DND-41 (cell line): ENCODE results near the gene DTX3L.

ENCODE experiments used
- ATAC-seq: fragments of 200-7000 bp; cut with Tn5 transposase; 3 replicates; pipeline ENCODE4 v1.9.1; 2021; ENCODE audit warnings: low read depth; ENCODE audit not compliant: insufficient read depth
- DNase-seq: peaks from one replicate; pipeline ENCODE4 v3.0.0-alpha.2; 2020
- H2AFZ ChIP-seq: 2 replicates; pipeline ENCODE4 v1.6.0; 2012; ENCODE audit warnings: low read depth, low read length
- H3K27ac ChIP-seq: 2 replicates; pipeline ENCODE4 v1.5.1; 2012; ENCODE audit warnings: low read length, inconsistent platforms
- H3K27me3 ChIP-seq: fragments of 200-600 bp; sonication (generic); 2 replicates; pipeline ENCODE4 v1.6.0; 2012; ENCODE audit warnings: low read length, mild to moderate bottlenecking, inconsistent platforms; ENCODE audit not compliant: insufficient read depth, poor library complexity
- H3K36me3 ChIP-seq: 2 replicates; pipeline ENCODE4 v1.5.1; 2012; ENCODE audit warnings: low read length, inconsistent platforms; ENCODE audit not compliant: insufficient read depth
- H3K4me1 ChIP-seq: 2 replicates; pipeline ENCODE4 v1.5.1; 2012; ENCODE audit warnings: mild to moderate bottlenecking, low read length; ENCODE audit not compliant: insufficient read depth
- H3K4me2 ChIP-seq: 2 replicates; pipeline ENCODE4 v1.6.0; 2012; ENCODE audit warnings: mild to moderate bottlenecking, moderate library complexity, low read length, inconsistent platforms; ENCODE audit not compliant: insufficient read depth
- H3K4me3 ChIP-seq, 2 experiments: fragments of 200-600 bp in 1 of 2; shearing (Covaris generic) in 1 of 2; 2 replicates each; pipeline ENCODE4 v1.5.1; 2012 to 2016; ENCODE audit warnings: inconsistent platforms in 2 of 2, low read length in 2 of 2, mild to moderate bottlenecking in 2 of 2, low read depth in 1 of 2, moderate library complexity in 1 of 2
- H3K79me2 ChIP-seq: 2 replicates; pipeline ENCODE4 v1.6.0; 2012; ENCODE audit warnings: low read length, inconsistent platforms; ENCODE audit not compliant: insufficient read depth
- H3K9ac ChIP-seq: 2 replicates; pipeline ENCODE4 v1.6.0; 2012; ENCODE audit warnings: low read depth, mild to moderate bottlenecking, inconsistent platforms, low read length, moderate library complexity
- H3K9me3 ChIP-seq: 2 replicates; pipeline ENCODE4 v1.5.1; 2012; ENCODE audit warnings: low read length, moderate library complexity, mild to moderate bottlenecking, inconsistent platforms; ENCODE audit not compliant: insufficient read depth, severe bottlenecking
- H4K20me1 ChIP-seq: 2 replicates; pipeline ENCODE4 v1.6.0; 2012; ENCODE audit warnings: low read length; ENCODE audit not compliant: insufficient read depth
- CTCF ChIP-seq: IDR thresholded peaks from 2 replicates; pipeline ENCODE4 v1.5.1; 2012; ENCODE audit warnings: borderline replicate concordance, low read length, moderate library complexity, mild to moderate bottlenecking; ENCODE audit not compliant: poor library complexity, severe bottlenecking; ENCODE audit errors: extremely low read depth
- EZH2 ChIP-seq: IDR thresholded peaks from 3 replicates; pipeline ENCODE4 v1.6.1; 2012; ENCODE audit warnings: borderline replicate concordance, low read depth, mild to moderate bottlenecking, moderate library complexity, low read length, inconsistent platforms; ENCODE audit not compliant: severe bottlenecking

Gene DTX3L

GRCh38 chr3:122594025-122594424, 29.9 kb downstream of the DTX3L start:
- ATAC-seq (no peak), DNase-seq (no peak)
- Histone ChIP-seq H3K27me3 (no peaks in the 10 kb centered on the region), H3K4me3 (no peak overlapping the region), H3K9me3 (no peaks in the 10 kb centered on the region), H3K79me2 (peaks cover 3% of the 10 kb centered on the region), H3K27ac (no peak overlapping the region), H3K4me2 (no peak overlapping the region), H3K4me1 (peaks cover 5% of the 10 kb centered on the region; the same call in 1 of the 2 replicates), H4K20me1 (no peaks in the 10 kb centered on the region), H3K9ac (no peak overlapping the region), H2AFZ (no peak overlapping the region), H3K36me3 (no peaks in the 10 kb centered on the region)
- no peak for TF ChIP-seq EZH2
- no peak for TF ChIP-seq CTCF

DNA sequence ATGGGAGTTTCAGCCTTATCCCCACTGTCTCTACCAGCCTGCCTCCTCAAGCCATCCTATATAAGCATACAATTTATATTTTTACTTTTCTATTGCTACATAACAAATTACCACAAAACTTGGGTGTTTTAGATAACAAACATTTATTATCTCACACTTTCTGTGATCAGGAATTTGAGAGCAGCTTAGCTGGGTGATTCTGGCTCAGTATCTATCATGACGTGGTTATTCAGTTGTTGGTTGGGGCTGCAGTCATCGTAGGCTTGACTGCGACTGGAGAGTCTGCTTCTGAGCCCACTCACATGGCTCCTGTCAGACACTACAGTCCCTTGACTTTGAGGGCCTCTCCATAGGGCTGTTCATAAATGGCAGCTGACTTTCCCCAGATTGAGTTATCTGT, 34.0 kb downstream of the DTX3L start:
- no peaks in the 10 kb centered on the region for H3K36me3 ChIP-seq
- H3K4me2 ChIP-seq = no peak overlapping the region
- no peaks in the 10 kb centered on the region for H3K9me3 ChIP-seq
- no peak overlapping the region for H2AFZ ChIP-seq
- TF ChIP-seq CTCF = no peak
- TF ChIP-seq EZH2 = no peak
- peaks cover 5% of the 10 kb centered on the region; the same call in 1 of the 2 replicates for H3K4me1 ChIP-seq
- H3K9ac ChIP-seq = no peak overlapping the region
- H3K27me3 ChIP-seq = no peaks in the 10 kb centered on the region
- H4K20me1 ChIP-seq = no peaks in the 10 kb centered on the region
- H3K79me2 ChIP-seq = no peaks in the 10 kb centered on the region
- H3K27ac ChIP-seq = no peak overlapping the region
- DNase-seq (no peak), ATAC-seq (peak; percentile 31; the same call in 1 of the 3 replicates)
- H3K4me3 ChIP-seq = no peak overlapping the region

DNA sequence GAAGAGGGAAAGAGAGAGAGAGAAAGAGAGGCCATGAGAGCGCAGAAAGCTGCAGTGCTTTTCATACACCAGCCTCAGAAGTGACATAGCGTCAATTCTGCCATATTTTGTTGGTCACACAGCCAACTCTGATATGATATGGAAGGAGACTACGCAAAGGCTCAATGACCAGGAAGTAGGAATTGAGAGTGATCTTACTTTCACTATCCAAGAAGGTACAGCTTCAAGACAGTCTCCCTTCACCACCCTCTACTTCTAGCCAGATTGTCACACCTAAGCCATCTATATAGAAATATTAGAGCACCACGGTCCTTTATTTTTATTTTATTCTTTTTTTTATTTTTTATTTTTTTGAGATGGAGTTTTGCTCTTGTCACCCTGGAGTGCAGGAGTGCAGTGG, 34.4 kb downstream of the DTX3L start:
- no peak for DNase-seq
- H3K27ac ChIP-seq = 0 out of 2 replicates have a peak overlapping the region, but pooled peaks have one; percentile 8
- ATAC-seq = peak; percentile 71; the same call in 2 of the 3 replicates
- H4K20me1 ChIP-seq = no peaks in the 10 kb centered on the region
- H3K4me3 ChIP-seq = no peak overlapping the region
- no peaks in the 10 kb centered on the region for H3K36me3 ChIP-seq
- H3K27me3 ChIP-seq = no peaks in the 10 kb centered on the region
- H3K9me3 ChIP-seq = no peaks in the 10 kb centered on the region
- H3K4me2 ChIP-seq = no peak overlapping the region
- TF ChIP-seq EZH2 (no peak), CTCF (no peak)
- H2AFZ ChIP-seq = no peak overlapping the region
- no peak overlapping the region for H3K9ac ChIP-seq
- no peaks in the 10 kb centered on the region for H3K79me2 ChIP-seq
- peaks cover 5% of the 10 kb centered on the region; the same call in 1 of the 2 replicates for H3K4me1 ChIP-seq
